SK-N-SH treated with all-trans-retinoic acid at 6 μM for 48 hours (cell line): ENCODE results near the gene PAK4.

Source experiments
- RARB ChIP-seq: fragments of 250-450 bp; sonication (Bioruptor Pico); IDR thresholded peaks from 2 replicates; pipeline ENCODE4 v1.8.0; 2021; ENCODE audit warnings: mild to moderate bottlenecking, moderate library complexity
- ZFP3 ChIP-seq: fragments of 250-450 bp; sonication (Bioruptor Pico); IDR thresholded peaks from 2 replicates; pipeline ENCODE4 v1.5.0; 2020; ENCODE audit warnings: mild to moderate bottlenecking, moderate library complexity
- ZFP30 ChIP-seq: fragments of 450-650 bp; formaldehyde crosslinking; IDR thresholded peaks from 2 replicates; pipeline ENCODE4 v1.5.0; 2022; ENCODE audit warnings: mild to moderate bottlenecking, moderate library complexity

GRCh38 chr19:39132344-39132969 lies 6.9 kb downstream of the PAK4 start:
- no peak for TF ChIP-seq ZFP3 (CRISPR knock-in tag)
- no peak for TF ChIP-seq RARB (CRISPR knock-in tag)
- no peak for TF ChIP-seq ZFP30 (CRISPR knock-in tag)
